NCI-H1105 (cell line): ENCODE data around the gene NOLC1.
"Not testable (repeated sequence)": the region's sequence is repeated elsewhere in the genome, so short reads cannot be mapped to it uniquely, and the experiment has no call there.

Experiments
- DNase-seq: peaks from one replicate; lab custom pipeline; 2025; lab: John Stamatoyannopoulos, UW

The NOLC1 gene

GRCh38 chr10:102154466-102155116 is 2.4 kb downstream of the NOLC1 start:
- no peak for DNase-seq

- no peak for DNase-seq
These were observed 5.0 kb downstream of the NOLC1 start for GRCh38 chr10:102157224-102157623.

- DNase-seq: no peak
These were observed 6.9 kb downstream of the NOLC1 start for GRCh38 chr10:102159051-102159597.

- DNase-seq: no peak
These were observed 7.6 kb downstream of the NOLC1 start for GRCh38 chr10:102159831-102160230.

GRCh38 chr10:102163342-102163989 is 11.3 kb downstream of the NOLC1 start:
- DNase-seq: no peak

- no peak for DNase-seq
These were observed 15.7 kb downstream of the NOLC1 start for GRCh38 chr10:102167861-102168260.

GRCh38 chr10:102170602-102171001 is 18.4 kb downstream of the NOLC1 start:
- no peak for DNase-seq

- DNase-seq: no peak
These were observed 20.1 kb downstream of the NOLC1 start for GRCh38 chr10:102172288-102172687.

GRCh38 chr10:102175415-102175814 is 23.2 kb downstream of the NOLC1 start:
- no peak for DNase-seq

GRCh38 chr10:102184606-102185005 is 32.4 kb downstream of the NOLC1 start:
- no peak for DNase-seq

- no peak for DNase-seq
These were observed 33.1 kb downstream of the NOLC1 start for GRCh38 chr10:102185272-102185671.

GRCh38 chr10:102185811-102186527 is 33.8 kb downstream of the NOLC1 start:
- no peak for DNase-seq

GRCh38 chr10:102188298-102188940 is 36.2 kb downstream of the NOLC1 start:
- no peak for DNase-seq

GRCh38 chr10:102188941-102189898 is 37.0 kb downstream of the NOLC1 start:
- not testable (repeated sequence) for DNase-seq

- no peak for DNase-seq
These were observed 39.8 kb downstream of the NOLC1 start for GRCh38 chr10:102191956-102192355.

GRCh38 chr10:102195296-102195870 is 43.2 kb downstream of the NOLC1 start:
- DNase-seq: no peak

- no peak for DNase-seq
These were observed 44.7 kb downstream of the NOLC1 start for GRCh38 chr10:102196893-102197292.

GRCh38 chr10:102198027-102198426 is 45.8 kb downstream of the NOLC1 start:
- DNase-seq: no peak

- DNase-seq: no peak
These were observed 48.8 kb downstream of the NOLC1 start for GRCh38 chr10:102200751-102201640.

GRCh38 chr10:102202386-102202785 is 50.2 kb downstream of the NOLC1 start:
- DNase-seq: no peak
